ENCODE results near the gene AMY1A.
"Not testable (repeated sequence)": the region's sequence is repeated elsewhere in the genome, so short reads cannot be mapped to it uniquely, and the experiment has no call there.

The AMY1A gene

DNA sequence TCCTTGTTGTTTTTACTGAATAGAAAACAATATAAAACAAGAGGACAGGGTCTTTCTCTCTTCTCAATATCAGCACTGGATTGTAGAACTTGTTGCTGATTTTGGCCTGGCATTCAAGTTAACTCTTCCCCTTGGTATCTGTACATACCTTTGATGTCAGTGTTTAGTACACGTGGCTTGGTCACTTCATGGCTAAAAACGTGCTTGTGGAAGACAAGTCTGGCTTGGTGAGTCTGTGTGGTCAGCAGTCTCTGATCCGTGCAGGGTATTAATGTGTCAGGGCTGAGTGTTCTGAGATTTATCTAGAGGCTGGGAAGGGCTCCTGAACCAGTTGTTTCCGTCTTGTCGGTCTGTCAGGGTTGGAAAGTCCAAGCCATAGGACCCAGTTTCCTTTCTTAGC, at the start of gene AMY1A:
AMY1A (plus strand) TSS at position 301 of the 400 bp plus-strand sequence. CDS start 571 bp downstream, outside the sequence.
- not testable (repeated sequence) for DNase-seq (ENCODE audit: low read depth in 2 of 2)

DNA sequence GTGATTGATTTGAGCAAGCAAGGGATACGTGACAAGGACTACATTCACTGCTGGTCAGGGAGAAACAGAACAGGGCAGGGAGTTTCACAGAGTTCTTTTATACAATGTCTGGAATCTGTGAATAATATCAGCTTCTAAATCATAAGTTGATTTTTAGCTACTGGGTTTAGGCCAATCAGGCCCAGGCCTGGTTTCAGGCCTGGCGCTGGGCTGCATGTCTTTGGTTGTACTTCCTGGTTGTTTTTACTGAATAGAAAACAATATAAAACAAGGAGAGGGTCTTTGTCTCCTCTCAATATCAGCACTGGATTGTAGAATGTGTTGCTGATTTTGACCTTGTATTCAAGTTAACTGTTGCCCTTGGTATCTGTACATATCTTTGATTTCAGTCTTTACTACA, 39.2 kb upstream of the AMY1A start:
- DNase-seq (ENCODE audit: low read depth in 2 of 2) = no peak

DNA sequence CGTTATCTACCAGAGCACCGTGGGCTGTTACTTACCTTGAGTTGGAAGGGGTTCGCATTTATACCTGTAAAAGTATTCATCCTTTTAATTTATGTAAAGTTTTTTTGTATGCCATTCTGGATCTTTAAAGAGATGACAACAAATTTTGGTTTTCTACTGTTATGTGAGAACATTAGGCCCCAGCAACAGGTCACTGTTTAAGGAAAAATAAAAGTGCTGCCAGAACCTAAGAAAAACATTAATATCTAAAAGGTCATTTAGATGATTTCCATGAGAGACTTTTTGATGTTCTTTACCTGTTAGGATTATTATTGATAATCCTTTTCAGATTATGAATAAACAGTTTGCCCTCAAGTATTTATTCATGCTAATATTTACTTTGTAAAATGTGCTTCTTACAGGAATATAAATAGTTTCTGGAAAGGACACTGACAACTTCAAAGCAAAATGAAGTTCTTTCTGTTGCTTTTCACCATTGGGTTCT, 38.5 kb upstream of the AMY1A start, which contains the start of gene AMY2A:
AMY2A (plus strand) TSS at position 434 of the 484 bp plus-strand sequence; CDS start at position 448, 14 bp downstream.
- not testable (repeated sequence) for DNase-seq (ENCODE audit: low read depth in 2 of 2)

DNA sequence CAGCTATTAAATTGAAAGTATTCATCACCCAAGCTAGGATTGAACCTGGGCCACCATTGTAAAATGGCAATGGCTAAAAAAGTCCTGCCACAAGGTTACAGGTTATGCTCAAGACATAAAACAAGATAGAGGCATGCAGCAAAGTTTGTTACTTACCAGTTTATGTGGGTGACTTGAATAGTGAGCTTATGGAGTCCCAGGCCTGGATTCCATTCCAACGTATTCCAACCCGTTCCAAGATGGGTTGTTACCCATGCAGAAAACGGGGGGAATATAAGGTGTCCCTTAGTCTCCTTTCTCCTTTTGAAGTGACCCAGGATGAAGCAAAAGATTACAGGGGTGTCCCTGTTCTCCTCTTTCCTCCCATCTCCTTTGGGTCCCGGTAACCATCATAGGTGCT, 28.1 kb upstream of the AMY1A start:
- DNase-seq (ENCODE audit: low read depth in 2 of 2) = not testable (repeated sequence)

DNA sequence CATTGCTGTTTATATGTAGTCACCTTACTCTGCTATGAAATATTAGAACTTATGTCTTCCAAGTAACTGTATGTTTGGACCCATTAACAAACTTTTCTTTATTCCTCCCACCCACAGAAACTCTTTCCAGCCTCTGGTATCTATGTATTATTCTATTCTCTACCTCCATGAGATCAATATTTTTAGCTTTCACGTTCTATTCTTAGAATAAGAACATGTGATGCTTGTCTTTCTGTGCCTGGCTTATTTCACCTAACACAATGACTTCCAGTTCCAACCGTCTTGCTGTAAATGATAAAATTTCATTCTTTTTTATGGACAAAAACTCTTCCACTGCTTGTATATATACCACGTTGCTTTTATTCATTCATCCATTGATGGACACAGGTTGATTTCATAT, 14.4 kb upstream of the AMY1A start:
- not testable (repeated sequence) for DNase-seq (ENCODE audit: low read depth in 2 of 2)

DNA sequence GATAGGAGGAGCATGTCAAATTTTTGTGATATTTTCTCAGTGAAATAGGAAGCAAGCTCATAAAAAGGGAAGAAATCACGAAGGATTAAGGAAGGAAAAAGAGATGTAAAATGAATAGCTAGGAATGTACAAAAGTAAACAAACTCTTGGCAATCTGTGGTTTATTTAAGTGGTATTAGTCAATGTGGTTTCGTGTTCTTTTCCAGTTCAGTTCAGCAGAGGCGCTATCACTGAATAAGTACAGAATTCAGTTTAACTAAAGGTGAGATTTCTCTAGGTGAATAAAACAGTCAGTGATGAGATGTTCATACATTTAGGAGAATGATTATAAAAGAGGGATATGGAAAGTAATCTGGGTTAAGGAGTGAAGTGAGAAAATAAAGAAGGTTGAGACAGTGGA, 11.7 kb upstream of the AMY1A start:
- not testable (repeated sequence) for DNase-seq (ENCODE audit: low read depth in 2 of 2)

DNA sequence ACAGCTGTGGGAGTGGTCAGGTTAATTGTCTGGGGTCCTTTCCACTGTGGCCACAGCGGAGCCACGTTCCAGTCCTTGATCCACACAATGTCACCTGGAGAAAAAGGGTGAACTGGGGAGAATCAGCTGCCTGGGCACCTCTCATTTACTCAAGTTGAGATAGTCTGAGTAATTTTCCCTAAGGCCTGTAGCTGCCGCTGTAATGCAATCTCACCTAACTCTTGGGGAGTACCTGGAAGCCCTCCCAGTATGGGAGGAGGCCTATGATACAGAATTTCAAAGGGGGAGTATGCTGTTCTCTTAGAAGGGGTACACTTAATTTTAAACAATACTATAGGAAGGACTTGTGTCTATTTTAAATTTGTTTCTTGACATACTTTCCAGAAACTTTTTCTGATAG, 5.3 kb upstream of the AMY1A start:
- DNase-seq (ENCODE audit: low read depth in 2 of 2) = not testable (repeated sequence)

DNA sequence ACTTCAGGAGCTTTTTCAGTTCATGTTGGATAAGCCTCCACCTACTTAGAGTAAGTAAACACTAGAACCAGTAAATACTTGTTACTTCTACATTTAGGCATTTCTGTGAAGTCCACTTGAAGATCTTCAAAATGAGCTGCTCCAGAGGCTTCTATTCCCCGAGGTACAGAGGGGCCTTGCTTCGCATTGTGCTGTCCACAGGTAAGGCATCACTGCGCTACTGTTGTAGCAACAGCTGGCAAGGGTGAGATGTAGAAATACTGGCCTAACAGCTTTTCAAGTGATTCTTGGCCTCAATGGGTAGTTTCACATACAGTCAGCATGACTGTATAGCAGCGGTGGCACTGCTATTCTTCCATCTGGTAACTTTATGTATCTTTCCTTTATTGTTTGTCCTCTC, 4.7 kb upstream of the AMY1A start:
- DNase-seq (ENCODE audit: low read depth in 2 of 2) = not testable (repeated sequence)

DNA sequence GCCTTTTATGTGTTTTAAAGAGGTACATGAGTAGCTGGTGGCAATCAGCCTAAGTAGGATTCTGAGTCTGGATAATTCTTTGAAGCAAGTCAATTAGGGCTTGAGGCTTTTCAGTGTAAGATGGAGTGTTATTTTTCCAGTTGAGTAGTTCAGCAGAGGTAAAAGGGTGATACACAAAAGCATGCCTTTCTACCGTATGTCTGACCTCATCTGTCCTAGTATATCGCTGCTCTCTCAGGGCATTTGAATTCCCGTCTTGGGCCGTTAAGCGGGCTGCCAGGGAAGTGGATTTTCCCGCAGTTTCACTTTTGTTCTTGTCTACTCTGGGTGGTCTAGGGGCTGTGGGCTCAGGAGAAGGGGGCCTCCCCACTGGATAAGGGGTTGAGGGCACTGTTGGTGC, 1.4 kb upstream of the AMY1A start:
- not testable (repeated sequence) for DNase-seq (ENCODE audit: low read depth in 2 of 2)

DNA sequence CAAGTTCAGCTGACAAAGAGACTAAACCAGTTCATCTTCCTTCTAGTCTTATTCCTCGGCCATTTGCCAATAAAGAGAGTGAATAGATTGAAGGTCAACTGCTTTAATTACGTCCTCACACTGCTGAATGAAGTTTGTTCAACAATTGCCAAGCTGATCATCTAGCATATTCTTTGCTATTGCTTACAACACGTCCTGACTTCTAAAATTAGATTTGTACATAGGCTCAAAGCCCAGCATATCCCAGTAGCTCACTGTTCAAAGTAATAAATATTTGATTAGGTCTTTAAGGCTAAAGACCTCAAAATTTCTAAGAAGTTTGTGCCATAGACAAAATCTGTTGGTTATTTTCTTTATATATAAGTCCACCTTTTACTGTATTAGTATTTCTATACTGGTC, 20.8 kb downstream of the AMY1A start:
- DNase-seq (ENCODE audit: low read depth in 2 of 2) = not testable (repeated sequence)

DNA sequence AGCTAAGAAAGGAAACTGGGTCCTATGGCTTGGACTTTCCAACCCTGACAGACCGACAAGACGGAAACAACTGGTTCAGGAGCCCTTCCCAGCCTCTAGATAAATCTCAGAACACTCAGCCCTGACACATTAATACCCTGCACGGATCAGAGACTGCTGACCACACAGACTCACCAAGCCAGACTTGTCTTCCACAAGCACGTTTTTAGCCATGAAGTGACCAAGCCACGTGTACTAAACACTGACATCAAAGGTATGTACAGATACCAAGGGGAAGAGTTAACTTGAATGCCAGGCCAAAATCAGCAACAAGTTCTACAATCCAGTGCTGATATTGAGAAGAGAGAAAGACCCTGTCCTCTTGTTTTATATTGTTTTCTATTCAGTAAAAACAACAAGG, 40.5 kb downstream of the AMY1A start, which contains the start of gene AMY1B:
AMY1B (minus strand) TSS at position 101 of the 400 bp plus-strand sequence. CDS start 571 bp downstream, outside the sequence.
- DNase-seq (ENCODE audit: low read depth in 2 of 2) = not testable (repeated sequence)

DNA sequence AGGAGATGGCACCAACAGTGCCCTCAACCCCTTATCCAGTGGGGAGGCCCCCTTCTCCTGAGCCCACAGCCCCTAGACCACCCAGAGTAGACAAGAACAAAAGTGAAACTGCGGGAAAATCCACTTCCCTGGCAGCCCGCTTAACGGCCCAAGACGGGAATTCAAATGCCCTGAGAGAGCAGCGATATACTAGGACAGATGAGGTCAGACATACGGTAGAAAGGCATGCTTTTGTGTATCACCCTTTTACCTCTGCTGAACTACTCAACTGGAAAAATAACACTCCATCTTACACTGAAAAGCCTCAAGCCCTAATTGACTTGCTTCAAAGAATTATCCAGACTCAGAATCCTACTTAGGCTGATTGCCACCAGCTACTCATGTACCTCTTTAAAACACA, 41.9 kb downstream of the AMY1A start:
- not testable (repeated sequence) for DNase-seq (ENCODE audit: low read depth in 2 of 2)

DNA sequence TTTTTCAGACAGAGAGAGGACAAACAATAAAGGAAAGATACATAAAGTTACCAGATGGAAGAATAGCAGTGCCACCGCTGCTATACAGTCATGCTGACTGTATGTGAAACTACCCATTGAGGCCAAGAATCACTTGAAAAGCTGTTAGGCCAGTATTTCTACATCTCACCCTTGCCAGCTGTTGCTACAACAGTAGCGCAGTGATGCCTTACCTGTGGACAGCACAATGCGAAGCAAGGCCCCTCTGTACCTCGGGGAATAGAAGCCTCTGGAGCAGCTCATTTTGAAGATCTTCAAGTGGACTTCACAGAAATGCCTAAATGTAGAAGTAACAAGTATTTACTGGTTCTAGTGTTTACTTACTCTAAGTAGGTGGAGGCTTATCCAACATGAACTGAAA, 45.1 kb downstream of the AMY1A start:
- not testable (repeated sequence) for DNase-seq (ENCODE audit: low read depth in 2 of 2)

DNA sequence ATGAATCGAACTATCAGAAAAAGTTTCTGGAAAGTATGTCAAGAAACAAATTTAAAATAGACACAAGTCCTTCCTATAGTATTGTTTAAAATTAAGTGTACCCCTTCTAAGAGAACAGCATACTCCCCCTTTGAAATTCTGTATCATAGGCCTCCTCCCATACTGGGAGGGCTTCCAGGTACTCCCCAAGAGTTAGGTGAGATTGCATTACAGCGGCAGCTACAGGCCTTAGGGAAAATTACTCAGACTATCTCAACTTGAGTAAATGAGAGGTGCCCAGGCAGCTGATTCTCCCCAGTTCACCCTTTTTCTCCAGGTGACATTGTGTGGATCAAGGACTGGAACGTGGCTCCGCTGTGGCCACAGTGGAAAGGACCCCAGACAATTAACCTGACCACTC, 45.7 kb downstream of the AMY1A start:
- DNase-seq (ENCODE audit: low read depth in 2 of 2) = not testable (repeated sequence)

DNA sequence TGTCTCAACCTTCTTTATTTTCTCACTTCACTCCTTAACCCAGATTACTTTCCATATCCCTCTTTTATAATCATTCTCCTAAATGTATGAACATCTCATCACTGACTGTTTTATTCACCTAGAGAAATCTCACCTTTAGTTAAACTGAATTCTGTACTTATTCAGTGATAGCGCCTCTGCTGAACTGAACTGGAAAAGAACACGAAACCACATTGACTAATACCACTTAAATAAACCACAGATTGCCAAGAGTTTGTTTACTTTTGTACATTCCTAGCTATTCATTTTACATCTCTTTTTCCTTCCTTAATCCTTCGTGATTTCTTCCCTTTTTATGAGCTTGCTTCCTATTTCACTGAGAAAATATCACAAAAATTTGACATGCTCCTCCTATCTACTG, 52.1 kb downstream of the AMY1A start:
- DNase-seq (ENCODE audit: low read depth in 2 of 2) = not testable (repeated sequence)

DNA sequence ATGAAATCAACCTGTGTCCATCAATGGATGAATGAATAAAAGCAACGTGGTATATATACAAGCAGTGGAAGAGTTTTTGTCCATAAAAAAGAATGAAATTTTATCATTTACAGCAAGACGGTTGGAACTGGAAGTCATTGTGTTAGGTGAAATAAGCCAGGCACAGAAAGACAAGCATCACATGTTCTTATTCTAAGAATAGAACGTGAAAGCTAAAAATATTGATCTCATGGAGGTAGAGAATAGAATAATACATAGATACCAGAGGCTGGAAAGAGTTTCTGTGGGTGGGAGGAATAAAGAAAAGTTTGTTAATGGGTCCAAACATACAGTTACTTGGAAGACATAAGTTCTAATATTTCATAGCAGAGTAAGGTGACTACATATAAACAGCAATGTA, 54.8 kb downstream of the AMY1A start:
- DNase-seq (ENCODE audit: low read depth in 2 of 2) = not testable (repeated sequence)
